Measurements from ENCODE around the gene PLCXD1.
A peak's percentile ranks its signal among the peaks of the same experiment; 100 is the strongest.
"Not testable (repeated sequence)": the region's sequence is repeated elsewhere in the genome, so short reads cannot be mapped to it uniquely, and the experiment has no call there.

PLCXD1 gene, protein sequence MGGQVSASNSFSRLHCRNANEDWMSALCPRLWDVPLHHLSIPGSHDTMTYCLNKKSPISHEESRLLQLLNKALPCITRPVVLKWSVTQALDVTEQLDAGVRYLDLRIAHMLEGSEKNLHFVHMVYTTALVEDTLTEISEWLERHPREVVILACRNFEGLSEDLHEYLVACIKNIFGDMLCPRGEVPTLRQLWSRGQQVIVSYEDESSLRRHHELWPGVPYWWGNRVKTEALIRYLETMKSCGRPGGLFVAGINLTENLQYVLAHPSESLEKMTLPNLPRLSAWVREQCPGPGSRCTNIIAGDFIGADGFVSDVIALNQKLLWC

DNA sequence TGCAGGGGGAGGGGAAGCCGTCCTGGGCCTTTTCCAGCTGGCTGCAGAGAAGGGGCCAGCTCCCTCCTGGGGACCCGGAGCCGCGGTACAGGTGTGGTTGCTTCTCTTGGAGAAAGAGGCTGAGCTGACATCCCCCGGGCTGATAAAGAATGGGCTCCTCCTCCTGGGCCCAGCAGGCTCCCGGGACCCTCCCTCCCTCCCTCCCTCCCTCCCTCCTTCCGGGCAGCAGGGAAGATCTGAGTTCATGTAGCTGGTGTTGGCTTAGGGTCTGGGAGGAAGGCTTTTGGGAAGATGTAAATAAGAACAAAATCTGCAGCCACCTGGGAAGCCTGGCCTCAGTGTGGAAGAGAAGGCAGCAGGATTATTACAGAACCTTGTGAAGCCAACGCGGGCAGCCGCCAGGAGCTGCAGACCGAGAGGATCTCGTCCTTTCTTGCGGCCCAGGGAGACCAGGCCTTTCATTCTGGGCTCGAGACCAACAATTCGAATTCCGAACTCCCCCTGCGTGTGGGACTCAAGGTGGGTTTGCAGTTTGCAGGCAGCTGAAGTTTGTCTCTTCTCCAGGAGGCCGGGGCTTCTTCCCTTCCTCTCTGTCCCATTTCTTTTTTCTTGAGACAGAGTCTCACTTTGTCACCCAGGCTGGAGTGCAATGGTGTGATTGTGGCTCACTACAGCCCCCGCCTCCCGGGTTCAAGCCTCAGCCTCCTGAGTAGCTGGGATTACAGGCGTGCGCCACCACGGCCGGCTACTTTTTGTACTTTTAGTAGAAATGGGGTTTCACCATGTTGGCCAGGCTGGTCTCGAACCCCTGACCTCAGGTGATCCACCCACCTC lies at the start of gene PLCXD1:
Gene PLCXD1 (plus strand): TSS at position 216 of the 834 bp plus-strand sequence. CDS start 2,807 bp downstream, outside the sequence.
- no peak for FAIRE-seq

DNA sequence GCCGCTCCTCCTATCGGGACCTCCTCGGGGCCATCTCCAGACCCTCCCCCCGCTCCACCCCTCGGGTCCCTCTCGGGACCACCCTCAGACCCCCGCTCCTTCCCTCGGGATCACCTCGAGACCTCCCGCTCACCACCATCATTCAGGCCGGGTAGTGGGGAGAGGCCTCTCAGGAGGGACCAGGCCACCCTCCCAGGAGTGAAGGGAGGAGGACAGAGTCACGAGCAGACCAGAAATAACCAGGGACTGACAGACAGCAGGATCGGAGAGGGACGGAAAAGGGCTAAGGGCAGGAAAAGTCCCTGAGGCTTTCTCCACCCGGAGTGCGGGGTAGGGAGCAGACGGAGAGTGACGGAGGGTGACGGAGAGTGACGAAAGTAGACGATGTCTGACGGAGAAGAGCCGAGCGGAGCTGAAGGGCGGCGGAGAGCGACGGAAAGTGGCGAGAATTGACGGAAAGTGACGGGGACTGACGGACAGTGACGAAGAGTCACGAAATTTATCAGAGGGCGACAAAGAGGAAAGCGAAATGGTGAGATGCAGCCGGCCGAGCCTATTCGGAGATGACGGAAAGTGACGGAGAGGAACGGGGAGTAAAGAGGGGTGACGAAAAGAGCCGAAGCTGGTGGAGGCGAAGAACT lies 49.4 kb upstream of the PLCXD1 start:
- FAIRE-seq, result peak; percentile 52

DNA sequence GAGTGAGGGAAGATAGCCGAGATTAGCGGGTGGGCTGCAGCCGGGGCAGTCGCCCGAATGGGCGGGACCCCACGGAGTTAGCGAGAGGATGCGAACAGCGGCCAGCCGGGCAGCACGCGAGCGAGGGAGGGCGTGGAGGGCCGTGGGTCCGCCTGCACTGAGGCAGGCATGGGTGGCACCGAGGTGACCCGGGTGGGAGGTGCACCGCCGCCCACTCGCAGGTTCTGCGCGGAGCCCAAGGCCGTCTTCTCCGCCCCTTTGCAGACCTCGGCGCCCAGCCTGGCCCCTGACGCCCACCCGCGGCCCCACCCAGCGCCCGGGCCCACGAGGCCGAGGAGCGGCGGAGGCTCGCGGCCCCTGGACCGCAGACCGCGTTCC lies 48.9 kb upstream of the PLCXD1 start:
- not testable (repeated sequence) for FAIRE-seq

DNA sequence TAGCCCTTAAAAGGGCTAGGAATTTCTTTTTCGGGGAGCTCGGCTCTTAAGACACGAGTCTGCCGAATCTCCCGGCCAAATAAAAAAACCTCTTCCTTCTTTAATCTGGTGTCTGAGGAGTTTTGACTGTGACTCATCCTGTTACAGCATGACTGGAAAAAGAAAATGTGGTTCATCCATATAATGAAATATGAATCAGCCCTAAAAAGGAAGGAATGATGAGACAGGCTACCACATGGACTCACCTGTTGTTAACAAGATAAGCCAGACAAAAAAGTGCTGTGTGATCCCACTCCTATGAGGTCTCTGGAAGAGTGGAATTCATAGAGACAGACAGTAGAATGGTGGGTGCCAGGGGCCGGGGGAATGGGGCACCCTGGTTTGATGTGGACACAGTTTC lies 45.0 kb upstream of the PLCXD1 start:
- FAIRE-seq, result not testable (repeated sequence)

DNA sequence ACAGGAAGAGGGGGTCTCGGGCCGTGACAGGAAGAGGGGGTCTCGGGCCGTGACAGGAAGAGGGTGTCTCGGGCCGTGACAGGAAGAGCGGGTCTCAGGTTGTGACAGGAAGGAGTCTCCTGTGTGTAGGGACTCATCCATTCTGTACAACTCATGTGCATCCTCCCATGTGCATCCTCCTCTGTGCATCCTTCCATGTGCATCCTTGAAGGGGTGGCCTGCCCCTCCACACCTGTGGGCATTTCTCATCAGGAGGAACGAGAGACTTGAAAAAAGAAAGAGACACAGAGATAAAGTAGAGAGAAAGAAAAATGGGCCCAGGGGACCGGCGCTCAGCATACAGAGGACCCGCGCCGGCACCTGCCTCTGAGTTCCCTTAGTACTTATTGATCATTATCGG lies 30.2 kb upstream of the PLCXD1 start:
- FAIRE-seq, result no peak

DNA sequence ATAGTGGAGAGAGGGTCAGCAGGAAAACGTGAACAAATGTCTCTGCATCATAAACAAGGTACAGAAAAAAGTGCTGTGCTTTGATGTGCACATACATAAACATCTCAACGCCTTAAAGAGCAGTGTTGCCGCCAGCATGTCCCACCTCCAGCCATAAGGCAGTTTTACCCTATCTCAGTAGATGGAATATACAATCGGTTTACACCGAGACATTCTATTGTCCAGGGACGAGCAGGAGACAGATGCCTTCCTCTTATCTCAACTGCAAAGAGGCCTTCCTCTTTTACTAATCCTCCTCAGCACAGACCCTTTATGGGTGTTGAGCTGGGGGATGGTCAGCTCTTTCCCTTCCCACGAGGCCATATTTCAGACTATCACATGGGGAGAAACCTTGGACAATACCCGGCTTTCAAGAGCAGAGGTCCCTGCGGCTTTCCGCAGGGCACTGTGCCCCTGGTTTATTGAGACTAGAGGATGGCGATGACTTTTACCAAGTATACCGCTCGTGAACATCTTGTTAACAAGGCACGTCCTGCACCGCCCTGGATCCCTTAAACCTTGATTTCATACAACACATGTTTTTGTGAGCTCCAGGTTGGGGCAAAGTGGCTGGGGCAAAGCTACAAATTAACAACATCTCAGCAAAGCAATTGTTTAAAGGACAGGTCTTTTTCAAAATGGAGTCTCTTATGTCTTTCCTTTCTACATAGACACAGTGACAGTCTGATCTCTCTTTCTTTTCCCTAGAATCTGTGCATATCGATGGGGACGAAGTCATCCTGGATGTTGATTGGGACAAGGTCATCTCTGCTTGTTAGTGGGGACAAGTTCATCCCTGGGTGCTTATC lies 29.6 kb upstream of the PLCXD1 start:
- not testable (repeated sequence) for FAIRE-seq

DNA sequence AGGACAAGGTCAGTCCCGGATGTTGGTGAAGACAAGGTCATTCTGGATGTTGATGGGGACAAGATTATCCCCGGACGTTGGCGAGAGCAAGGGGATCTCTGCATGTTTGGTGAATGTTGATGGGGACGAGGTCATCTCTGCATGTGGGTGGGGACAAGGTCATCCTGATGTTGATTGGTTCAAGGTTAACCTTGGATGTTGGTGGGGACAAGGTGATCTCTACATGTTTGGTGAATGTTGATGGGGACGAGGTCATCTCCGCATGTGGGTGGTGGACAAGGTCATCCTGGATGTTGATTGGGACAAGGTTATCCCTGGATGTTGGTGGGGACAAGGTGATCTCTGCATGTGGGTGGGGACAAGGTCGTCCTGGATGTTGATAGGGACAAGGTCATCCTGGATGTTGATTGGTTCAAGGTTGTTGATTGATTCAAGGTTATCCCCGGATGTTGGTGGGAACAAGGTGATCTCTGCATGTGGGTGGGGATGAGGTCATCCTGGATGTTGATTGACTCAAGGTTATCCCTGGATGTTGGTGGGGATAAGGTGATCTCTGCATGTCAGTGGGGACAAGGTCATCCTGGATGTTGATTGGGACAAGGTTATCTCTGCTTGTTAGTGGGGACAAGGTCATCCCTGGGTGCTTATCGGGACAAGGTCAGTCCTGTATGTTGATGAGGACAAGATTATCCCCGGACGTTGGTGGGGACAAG lies 28.8 kb upstream of the PLCXD1 start:
- no peak for FAIRE-seq

DNA sequence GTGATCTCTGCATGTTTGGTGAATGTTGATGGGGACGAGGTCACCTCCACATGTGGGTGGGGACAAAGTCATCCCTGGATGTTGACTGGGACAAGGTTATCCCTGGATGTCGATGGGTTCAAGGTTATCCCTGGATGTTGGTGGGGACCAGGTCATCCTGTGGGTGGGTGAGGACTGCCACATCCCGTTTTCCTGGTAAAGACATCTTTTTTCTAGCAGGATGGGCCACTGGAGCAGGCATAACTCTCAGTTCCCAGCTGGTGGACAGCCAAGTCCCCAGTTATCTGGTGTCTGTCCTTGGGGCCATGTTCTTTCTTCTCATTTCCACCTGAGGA lies 28.3 kb upstream of the PLCXD1 start:
- no peak for FAIRE-seq

DNA sequence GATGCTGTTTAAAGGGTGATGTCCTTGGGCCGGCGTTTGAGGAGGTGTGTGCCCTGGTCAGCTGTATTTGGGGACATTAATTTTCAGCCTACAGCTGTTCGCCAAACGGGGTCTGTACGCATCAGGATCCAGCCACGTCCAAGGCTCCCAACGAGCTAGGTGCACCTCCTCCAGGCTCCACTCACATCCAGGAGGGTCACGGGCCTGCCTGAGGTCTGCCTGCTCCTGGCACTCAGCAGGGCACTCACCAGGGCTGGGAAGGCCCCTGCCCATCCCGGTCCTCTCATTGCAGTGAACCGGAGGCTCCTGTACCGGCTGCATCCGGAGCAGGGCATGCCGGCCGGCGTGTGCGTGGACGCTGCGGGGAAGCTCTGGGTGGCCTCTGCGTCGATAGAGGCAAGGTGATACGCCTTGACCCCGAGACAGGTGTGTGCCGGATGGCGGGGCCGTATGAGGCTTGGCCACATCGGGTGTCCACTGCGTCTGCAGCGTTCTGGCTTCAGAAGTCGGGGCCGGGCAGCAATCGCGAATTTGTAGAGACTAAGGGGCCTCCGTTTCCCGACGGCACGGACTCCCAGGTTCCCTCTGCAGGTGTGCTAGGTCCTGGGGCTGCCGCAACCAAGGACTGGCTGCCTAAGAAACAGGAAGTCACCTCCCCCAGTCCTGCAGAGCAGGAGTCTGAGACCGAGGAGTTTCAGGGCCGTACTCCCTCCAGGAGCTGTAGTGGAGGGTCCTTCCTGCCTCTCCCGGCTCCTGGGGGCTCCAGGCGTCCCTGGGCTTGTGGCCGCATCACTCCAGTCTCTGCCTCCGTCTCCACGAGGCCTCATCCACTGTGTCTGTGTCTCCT lies 27.5 kb upstream of the PLCXD1 start:
- no peak for FAIRE-seq

DNA sequence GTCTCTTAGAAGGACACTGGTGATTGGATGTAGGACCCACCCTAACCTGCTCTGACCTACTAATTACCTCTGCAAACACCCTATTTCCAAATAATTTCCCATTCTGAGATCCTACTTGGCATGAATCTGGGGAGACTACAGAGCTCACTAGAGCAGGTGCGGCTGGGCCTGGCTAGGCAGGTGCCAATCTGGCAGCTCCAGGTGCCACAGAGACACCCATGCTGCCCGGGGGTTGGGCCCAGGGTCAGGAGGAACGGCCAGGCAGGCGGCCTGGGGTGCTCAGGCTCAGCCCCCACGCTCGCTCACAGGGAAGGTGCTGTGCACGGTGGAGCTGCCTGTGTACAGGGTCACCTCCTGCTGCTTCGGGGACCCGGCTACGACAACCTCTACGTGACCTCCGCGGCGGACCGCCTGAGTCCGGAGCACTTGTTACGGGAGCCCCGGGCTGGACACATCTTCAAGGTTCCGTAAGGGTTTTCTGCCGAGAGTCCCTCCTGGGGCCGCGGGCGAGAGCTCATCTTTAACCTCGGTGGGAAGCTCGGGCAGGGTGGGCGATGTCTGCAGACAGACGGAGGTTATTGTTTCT lies 26.5 kb upstream of the PLCXD1 start:
- no peak for FAIRE-seq

DNA sequence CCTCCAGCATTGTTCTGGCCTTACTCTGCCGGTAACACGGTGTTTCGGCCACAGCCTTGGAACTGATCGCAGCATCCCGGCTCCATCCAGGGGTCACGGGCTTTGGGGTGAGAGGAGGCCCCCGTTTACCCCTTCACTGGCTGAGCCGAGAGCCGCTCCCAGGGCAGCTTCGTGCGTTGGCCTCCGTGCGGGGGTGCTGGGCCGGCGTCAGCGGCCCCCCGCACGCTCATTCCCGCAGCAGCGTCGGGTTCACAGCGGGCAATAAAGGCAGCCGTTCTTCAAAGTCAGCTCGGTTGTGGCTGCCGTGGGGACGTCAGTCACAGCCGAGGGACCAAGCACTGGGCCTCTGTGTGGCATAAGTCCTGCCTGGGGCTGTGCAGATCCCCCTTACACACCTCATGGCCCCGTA lies 25.3 kb upstream of the PLCXD1 start:
- no peak for FAIRE-seq

DNA sequence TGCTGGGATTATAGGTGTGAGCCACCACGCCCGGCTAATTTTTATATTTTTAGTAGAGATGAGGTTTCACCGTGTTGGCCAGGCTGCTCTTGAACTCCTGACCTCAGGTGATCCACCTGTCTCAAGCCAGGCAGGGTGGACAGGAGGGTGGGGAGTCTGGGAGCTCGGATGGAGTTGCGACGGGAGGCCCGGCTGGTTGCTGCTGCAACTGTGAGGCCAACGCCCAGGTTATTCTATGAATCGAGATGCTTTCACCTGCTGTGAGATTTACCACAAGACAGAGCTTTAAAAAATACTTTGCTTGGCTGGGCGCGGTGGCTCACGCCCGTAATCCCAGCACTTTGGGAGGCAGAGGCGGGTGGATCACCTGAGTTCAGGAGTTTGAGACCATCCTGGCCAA lies 24.1 kb upstream of the PLCXD1 start:
- not testable (repeated sequence) for FAIRE-seq

DNA sequence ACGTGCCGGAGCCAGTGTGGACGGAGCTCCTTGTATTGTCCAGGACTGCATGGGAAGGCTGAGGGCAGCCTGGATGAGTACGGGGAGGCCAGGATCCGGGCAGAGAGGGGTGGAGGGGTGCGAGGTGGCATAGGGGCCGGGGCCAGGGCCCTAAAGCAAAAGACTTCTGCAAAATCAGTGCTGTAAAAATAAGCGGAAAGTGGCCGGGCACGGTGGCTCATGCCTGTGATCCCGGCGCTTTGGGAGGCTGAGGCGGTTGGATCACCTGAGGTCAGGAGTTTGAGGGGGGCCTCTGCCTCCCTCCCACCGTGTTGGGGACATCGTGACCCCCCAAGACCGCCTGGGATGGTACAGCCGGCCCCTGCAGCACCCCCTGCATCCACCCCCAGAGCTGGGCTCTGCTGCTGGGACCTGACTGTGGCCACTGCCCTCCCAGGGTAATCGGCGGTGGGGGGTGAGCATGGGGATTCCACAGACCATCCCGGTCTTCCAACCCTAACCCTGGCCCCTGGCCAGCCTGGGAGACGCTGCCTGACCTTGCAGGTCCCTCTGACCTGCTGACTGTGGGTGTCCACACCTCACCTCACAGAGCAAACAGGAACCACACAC lies 23.4 kb upstream of the PLCXD1 start:
- FAIRE-seq, result no peak

DNA sequence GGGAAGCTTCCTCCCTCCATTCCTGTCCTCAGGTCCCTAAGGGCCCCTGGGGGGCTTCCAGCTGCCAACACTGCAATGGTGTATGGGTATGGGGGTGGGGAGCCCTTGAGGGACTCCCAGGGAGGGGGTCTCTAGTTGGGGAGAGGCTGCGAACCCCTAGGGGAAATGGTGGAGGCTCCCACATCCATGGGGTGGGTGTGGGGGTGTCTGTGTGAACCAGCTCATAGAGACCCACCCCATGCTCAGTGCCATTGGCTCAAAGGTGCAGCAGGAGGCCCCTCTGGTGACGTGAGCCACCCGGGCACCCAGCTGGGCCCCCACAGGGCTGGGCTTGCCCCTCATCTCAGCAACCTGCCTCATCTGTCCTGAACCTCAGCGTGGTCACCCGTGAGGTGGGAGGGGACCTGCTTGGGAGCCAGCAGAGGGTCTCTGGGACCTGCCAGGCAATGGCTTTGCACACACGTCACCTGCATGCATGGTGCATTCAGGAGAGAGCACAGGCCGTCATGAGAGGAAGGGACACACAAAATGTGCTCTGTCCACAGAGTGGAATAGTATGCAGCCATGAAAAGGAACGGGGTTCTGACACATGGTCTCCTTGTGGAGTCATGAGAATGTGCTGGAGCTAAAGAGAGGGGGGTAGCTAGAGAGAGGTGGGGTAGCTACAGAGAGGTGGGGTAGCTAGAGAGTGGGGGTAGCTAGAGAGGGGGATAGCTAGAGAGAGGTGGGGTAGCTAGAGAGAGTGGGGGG lies 22.7 kb upstream of the PLCXD1 start:
- no peak for FAIRE-seq

DNA sequence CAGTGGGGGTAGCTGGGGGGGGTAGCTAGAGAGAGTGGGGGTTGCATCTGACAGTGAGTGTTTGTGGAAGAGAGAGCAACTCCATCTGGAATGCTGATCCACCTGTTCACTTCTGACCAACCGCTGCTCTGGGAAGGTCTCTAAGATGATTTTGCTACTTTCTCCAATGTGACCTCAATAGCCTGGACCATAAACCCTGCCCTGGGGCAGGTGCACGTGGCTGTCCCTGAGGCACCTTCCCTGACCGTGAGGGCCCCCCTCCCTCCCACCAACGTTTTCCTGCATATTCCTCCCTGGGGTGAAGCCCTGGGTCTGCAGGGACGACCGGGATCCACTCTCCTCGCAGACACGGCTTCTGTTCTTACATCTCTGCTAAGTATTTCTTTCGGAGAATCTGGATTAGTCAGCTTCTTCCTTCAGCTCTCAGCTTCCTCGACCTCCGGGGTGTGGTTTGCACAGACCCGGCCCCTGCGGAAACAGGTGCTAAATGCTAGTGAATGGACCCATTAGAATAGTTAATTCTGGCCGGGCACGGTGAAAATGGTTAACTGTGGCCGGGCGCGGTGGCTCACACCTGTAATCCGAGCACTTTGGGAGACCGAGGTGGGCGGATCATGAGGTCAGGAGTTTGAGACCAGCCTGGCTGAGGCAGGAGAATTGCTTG lies 21.4 kb upstream of the PLCXD1 start:
- FAIRE-seq, result no peak

DNA sequence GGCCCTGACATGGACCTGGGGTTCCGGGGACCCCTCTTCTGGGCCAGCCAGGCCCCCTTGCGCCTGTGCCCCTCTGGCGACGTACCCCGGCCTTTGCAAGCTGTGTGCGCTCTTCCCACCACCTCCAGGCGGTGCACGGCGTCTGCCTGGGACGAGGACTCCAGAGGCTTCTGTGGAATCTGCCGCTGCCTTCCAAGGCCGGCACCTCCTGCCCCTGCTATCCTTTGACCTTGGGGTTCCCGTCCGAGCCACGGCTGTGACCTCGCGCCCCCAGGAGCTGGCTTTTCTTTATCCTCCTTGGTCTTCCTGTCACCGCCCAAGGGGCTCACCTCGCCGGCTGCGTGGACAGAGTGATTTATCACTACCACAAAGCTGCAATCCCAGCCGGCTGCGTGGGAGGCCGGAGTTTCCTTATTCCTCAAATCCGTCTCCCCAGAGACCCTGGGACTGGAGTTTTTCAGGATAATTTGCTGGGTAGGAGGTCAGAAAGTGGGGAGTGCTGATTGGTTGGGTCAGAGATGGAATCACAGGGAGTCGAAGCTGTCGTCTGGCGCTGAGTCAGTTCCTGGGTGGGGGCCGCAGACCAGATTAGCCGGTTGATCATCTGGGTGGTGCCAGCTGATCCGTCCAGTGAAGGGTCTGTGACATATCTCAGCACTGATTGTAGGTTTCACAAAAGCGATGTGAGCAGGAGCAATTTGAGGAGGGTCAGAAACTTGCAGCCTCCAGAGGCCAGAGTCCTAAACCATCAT lies 19.8 kb upstream of the PLCXD1 start:
- no peak for FAIRE-seq

DNA sequence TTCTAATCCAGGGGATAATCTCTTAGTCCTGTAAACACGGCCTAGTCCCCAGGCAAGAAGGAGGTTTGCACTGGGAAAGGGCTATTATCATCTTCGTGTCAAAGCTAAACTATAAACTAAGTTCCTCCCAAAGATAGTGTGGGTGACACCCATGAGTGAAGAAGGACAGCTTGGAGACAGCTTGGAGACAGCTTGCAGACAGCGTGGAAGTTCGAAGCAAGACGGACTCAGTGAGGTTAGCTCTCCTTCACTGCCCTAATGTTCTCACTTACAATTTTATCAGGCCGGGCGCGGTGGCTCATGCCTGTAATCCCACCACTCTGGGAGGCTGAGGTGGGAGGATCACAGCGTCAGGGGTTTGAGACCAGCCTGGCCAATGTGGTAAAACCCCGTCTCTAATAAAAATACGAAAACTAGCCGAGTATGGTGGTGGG lies 19.2 kb upstream of the PLCXD1 start:
- no peak for FAIRE-seq

DNA sequence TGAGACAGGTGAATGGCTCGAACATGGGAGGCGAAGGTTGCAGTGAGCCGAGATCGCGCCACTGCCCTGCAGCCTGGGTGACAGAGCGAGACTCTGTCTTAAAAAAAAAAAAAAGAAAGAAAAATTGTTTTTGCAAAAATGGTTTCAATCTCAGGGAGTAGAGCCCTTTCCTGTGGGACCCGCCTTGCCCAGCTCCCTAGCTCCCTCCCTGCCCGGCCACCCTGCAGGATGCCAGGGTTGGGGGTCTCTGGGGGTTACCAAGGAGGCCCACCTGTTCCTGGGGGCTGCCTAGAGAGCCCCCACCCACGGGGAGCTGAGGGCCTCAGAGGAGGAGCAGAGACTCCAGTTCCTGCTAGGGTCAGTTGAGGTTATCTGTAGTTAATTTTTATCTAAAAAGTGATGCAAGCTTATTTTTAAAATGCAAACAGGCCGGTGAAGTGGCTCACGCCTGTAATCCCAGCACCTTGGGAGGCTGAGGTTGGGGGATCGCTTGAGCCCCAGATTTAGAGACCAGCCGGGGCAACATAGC lies 18.7 kb upstream of the PLCXD1 start:
- FAIRE-seq, result no peak
